Spleen (tissue), 7 donors: Measurements from ENCODE around the gene GPC2.

Experiments used
- POLR2A ChIP-seq, 3 donors: fragments of 450-650 bp; IDR thresholded peaks; one replicate each; pipeline ENCODE4 v1.5.1; 2017; ENCODE audit warnings: antibody characterized with exemption in 3 of 3, mild to moderate bottlenecking in 1 of 3
- POLR2AphosphoS5 ChIP-seq, 3 donors: sonication (generic); formaldehyde crosslinking; IDR thresholded peaks; one replicate each; pipeline ENCODE4 v1.5.1; 2017; ENCODE audit warnings: antibody characterized with exemption in 3 of 3
- TF ChIP-seq, protein P1 (sequence below), 11 experiments: fragments of 200-600 bp in 7 of 11; fragments of 450-650 bp in 4 of 11; sonication (generic) in 4 of 11; IDR thresholded peaks in 8 of 11; conservative IDR thresholded peaks in 3 of 11; 1 replicate in 7 of 11; 2 replicates in 4 of 11; pipeline versions ENCODE4 v1.4.0 to v1.8.0; 2016 to 2021; ENCODE audit warnings: antibody characterized with exemption in 11 of 11, inconsistent platforms in 4 of 11, mild to moderate bottlenecking in 1 of 11
- donor health status: DM: no; HTN: no; CAD: no; lungs with moderate emphysema.
- donor health status: DM: no; HTN: no; CAD: no.
- donor health status: DM: no; HTN: no; CAD: no.

- TF ChIP-seq, protein P1, sequence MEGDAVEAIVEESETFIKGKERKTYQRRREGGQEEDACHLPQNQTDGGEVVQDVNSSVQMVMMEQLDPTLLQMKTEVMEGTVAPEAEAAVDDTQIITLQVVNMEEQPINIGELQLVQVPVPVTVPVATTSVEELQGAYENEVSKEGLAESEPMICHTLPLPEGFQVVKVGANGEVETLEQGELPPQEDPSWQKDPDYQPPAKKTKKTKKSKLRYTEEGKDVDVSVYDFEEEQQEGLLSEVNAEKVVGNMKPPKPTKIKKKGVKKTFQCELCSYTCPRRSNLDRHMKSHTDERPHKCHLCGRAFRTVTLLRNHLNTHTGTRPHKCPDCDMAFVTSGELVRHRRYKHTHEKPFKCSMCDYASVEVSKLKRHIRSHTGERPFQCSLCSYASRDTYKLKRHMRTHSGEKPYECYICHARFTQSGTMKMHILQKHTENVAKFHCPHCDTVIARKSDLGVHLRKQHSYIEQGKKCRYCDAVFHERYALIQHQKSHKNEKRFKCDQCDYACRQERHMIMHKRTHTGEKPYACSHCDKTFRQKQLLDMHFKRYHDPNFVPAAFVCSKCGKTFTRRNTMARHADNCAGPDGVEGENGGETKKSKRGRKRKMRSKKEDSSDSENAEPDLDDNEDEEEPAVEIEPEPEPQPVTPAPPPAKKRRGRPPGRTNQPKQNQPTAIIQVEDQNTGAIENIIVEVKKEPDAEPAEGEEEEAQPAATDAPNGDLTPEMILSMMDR (IDR thresholded peaks at IDR 0.05 in 8 of 11, conservative IDR thresholded peaks at IDR 0.05 in 3 of 11): peak in 4 of 11 experiments; percentile 10 to 26 (median 18)
- TF ChIP-seq POLR2AphosphoS5 (IDR thresholded peaks at IDR 0.05) (peak; percentile 89 to 93 (median 92)), POLR2A (IDR thresholded peaks at IDR 0.05) (no peak)
These were observed 18.7 kb downstream of the GPC2 start, which contains the start of gene TRAPPC14 for GRCh38 chr7:100158229-100159098.
